Sigmoid colon (tissue), 7 donors: ENCODE measurements around the gene TROAP. TPM values are rescaled to one million over a fixed set of nuclear protein-coding genes. Genes with fewer than 3 reads are reported as not detected.
A peak's percentile ranks its signal among the peaks of the same experiment; 100 is the strongest.

ENCODE experiments used
- DNase-seq: peaks from one replicate; pipeline ENCODE4 v3.0.0-alpha.2; 2019
- H3K27ac ChIP-seq, 4 donors: fragments of 200-600 bp; sonication (generic); one replicate each; pipeline ENCODE4 v1.5.1; 2016 to 2019; ENCODE audit warnings: mild to moderate bottlenecking in 1 of 4
- H3K27me3 ChIP-seq, 3 donors: fragments of 200-600 bp; sonication (generic); one replicate each; pipeline ENCODE4 v1.5.1; 2019; ENCODE audit warnings: mild to moderate bottlenecking in 1 of 3
- H3K36me3 ChIP-seq, 4 donors: fragments of 200-600 bp; sonication (generic); one replicate each; pipeline ENCODE4 v1.5.1; 2016 to 2019
- H3K4me1 ChIP-seq, 4 donors: fragments of 200-600 bp; sonication (generic); one replicate each; pipeline ENCODE4 v1.5.1; 2017 to 2019
- H3K4me3 ChIP-seq, 4 donors: fragments of 200-600 bp; sonication (generic); one replicate each; pipeline ENCODE4 v1.5.1; 2017 to 2019; ENCODE audit warnings: mild to moderate bottlenecking in 2 of 4, moderate library complexity in 1 of 4
- H3K9me3 ChIP-seq, 4 donors: fragments of 200-600 bp in 3 of 4; sonication (generic) in 3 of 4; one replicate each; pipeline versions ENCODE4 v1.5.1 to v1.6.1; 2013 to 2019
- EP300 ChIP-seq, 4 donors: sonication (generic); formaldehyde crosslinking; IDR thresholded peaks; one replicate each; pipeline ENCODE4 v1.6.1; 2017; ENCODE audit warnings: antibody characterized with exemption in 4 of 4
- POLR2A ChIP-seq, 2 donors: fragments of 450-650 bp; IDR thresholded peaks; one replicate each; pipeline ENCODE4 v1.6.1; 2016; ENCODE audit warnings: antibody characterized with exemption in 2 of 2, mild to moderate bottlenecking in 2 of 2, moderate library complexity in 2 of 2
- POLR2AphosphoS5 ChIP-seq, 4 donors: sonication (generic); formaldehyde crosslinking; IDR thresholded peaks; one replicate each; pipeline ENCODE4 v1.6.1; 2017; ENCODE audit warnings: antibody characterized with exemption in 4 of 4
- WGBS, 2 donors: extraction: QIAGEN DNeasy Blood & Tissue Kit; methylation state at CpG; one replicate each; pipeline ENCODE4 v1.1.7; 2013; 5-methylcytosine and 5-hydroxymethylcytosine counted together
- intact Hi-C: fragments of 100-400 bp; cut with DNase I; formaldehyde crosslinking; loops from one replicate; pipeline ENCODE4 v1.15.1; 2023
- polyA plus RNA-seq, 3 donors: library from polyadenylated mRNA; stranded (reverse); fragments of 200-250 nt; gene quantifications; one replicate each; pipeline ENCODE4 v1.2.3, GENCODE V29; 2013
- total RNA-seq, 4 donors: library from RNA; depleted of rRNA; stranded (reverse); fragments of >200 nt; gene quantifications; one replicate each; pipeline ENCODE4 v1.1.0, GENCODE V29; 2016
- TF ChIP-seq, protein P1 (sequence below), 4 experiments: fragments of 450-650 bp in 3 of 4; fragments of 200-600 bp in 1 of 4; IDR thresholded peaks; one replicate each; pipeline ENCODE4 v1.5.1; 2016 to 2019; ENCODE audit warnings: antibody characterized with exemption in 4 of 4, mild to moderate bottlenecking in 3 of 4, moderate library complexity in 2 of 4
- donor health status: healthy with polysubstance abuse.
- donor health status: Bipolar disorder and iron deficiency.
- donor health status: healthy.

TROAP gene
- total and polyA plus RNA-seq, 7 donors, result 0.36 to 25.7 (median 4.9) TPM; not detected in 3

- 1 to 2% methylated on average over 52 of the region's 52 CpGs for WGBS, 2 donors
- DNase-seq, result peak; percentile 97
- Histone ChIP-seq H3K36me3 (no peaks in the 10 kb centered on the region), H3K27ac (peak within 1 kb of the TSS; percentile 98 to 99 (median 99)), H3K9me3 (no peaks in the 10 kb centered on the region), H3K4me1 (peaks cover 0 to 31% (median 20%) of the 10 kb centered on the region in 4 donors), H3K27me3 (no peaks in the 10 kb centered on the region), H3K4me3 (peak within 1 kb of the TSS; percentile 81 to 93 (median 86))
- intact Hi-C loops, result loop anchor here (5.0 kb wide), 2 partner anchors 125 to 215 kb away; no protein-coding TSS in a partner anchor
- TF ChIP-seq POLR2AphosphoS5 (IDR thresholded peaks at IDR 0.05) (no peak), EP300 (IDR thresholded peaks at IDR 0.05) (no peak), POLR2A (IDR thresholded peaks at IDR 0.05) (peak; percentile 43 to 61)
- TF ChIP-seq, protein P1, sequence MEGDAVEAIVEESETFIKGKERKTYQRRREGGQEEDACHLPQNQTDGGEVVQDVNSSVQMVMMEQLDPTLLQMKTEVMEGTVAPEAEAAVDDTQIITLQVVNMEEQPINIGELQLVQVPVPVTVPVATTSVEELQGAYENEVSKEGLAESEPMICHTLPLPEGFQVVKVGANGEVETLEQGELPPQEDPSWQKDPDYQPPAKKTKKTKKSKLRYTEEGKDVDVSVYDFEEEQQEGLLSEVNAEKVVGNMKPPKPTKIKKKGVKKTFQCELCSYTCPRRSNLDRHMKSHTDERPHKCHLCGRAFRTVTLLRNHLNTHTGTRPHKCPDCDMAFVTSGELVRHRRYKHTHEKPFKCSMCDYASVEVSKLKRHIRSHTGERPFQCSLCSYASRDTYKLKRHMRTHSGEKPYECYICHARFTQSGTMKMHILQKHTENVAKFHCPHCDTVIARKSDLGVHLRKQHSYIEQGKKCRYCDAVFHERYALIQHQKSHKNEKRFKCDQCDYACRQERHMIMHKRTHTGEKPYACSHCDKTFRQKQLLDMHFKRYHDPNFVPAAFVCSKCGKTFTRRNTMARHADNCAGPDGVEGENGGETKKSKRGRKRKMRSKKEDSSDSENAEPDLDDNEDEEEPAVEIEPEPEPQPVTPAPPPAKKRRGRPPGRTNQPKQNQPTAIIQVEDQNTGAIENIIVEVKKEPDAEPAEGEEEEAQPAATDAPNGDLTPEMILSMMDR (IDR thresholded peaks at IDR 0.05), result no peak
Measured at GRCh38 chr12:49367381-49368239, 44.6 kb downstream of the TROAP start, which contains the start of gene SPATS2. SPATS2 (plus strand) TSS chr12:49367462; CDS start chr12:49461013, 93,551 bp downstream.

DNA sequence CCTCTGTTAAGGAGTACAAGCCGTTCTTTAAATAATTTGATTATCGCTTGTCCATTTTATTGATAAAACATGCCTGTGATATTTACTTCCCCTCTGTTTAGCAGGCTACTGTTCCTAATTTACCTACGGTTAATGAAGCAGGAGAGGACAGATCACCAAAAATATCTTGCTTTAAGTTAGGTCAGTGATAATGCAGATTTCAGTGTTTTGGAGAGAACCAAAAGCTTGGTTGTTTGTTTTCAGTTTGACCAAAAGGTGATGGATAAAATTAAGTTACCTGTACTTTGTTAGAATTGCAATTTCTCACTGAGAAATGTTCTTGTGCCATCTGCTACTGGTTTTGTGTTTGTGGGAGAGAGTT, 45.2 kb downstream of the TROAP start:
- intact Hi-C loops, result loop anchor here (5.0 kb wide), 2 partner anchors 124 to 214 kb away; no protein-coding TSS in a partner anchor
- TF ChIP-seq POLR2A (IDR thresholded peaks at IDR 0.05) (no peak), EP300 (IDR thresholded peaks at IDR 0.05) (no peak), POLR2AphosphoS5 (IDR thresholded peaks at IDR 0.05) (no peak)
- TF ChIP-seq, protein P1 (IDR thresholded peaks at IDR 0.05), result no peak
- H3K4me1 ChIP-seq, result peaks cover 0 to 31% (median 20%) of the 10 kb centered on the region in 4 donors
- H3K9me3 ChIP-seq, result no peaks in the 10 kb centered on the region
- no peaks in the 10 kb centered on the region for H3K36me3 ChIP-seq
- WGBS, 2 donors, result 17 to 39% methylated on average over 3 of the region's 3 CpGs
- H3K4me3 ChIP-seq, result peak overlapping the region; percentile 81 to 93 (median 86)
- no peaks in the 10 kb centered on the region for H3K27me3 ChIP-seq
- no peak for DNase-seq
- H3K27ac ChIP-seq, result peak overlapping the region; percentile 98 to 99 (median 99)

DNA sequence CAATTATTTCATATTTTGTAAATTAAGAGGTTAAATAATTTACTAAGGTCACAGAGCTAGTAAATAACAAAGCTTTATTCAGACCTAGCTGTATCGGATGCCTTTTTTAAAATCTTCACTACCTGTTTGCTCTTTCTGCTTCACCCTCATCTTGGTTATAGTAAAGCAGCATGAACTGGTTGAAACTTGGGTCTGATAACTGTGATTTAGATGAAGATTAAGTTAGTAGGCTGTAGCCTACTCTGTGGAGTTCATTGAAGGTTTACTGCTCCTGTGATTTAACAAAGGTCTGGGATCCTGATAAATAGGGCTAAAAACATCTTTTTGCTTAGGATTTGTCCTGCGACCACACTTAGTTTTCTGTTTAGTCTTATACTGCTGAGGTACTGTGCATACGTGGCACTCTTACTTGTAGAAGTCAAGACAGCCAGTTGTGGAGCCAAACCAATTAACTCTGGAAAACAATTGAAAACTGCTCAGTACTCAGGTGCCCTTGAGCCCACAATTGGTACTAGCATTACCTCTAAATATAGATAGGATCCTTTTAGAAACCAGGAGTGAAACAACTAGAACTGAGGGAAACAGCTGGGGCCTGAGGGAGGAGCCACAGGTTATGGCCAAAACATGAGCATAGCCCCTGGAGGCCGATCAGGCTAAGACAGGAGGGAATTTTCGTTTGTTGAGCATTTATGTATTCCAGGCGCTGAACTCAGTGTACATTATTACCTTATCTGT, 46.5 kb downstream of the TROAP start:
- 47 to 53% methylated on average over 6 of the region's 6 CpGs for WGBS, 2 donors
- intact Hi-C loops, result loop anchor here (5.0 kb wide), 2 partner anchors 123 to 213 kb away; no protein-coding TSS in a partner anchor
- peaks cover 0 to 31% (median 20%) of the 10 kb centered on the region in 4 donors for H3K4me1 ChIP-seq
- no peaks in the 10 kb centered on the region for H3K27me3 ChIP-seq
- H3K9me3 ChIP-seq, result no peaks in the 10 kb centered on the region
- no peak for DNase-seq
- H3K27ac ChIP-seq, result peak overlapping the region in 3 of 4 donors; percentile 27 to 99 (median 50)
- H3K36me3 ChIP-seq, result no peaks in the 10 kb centered on the region
- H3K4me3 ChIP-seq, result no peak overlapping the region
- TF ChIP-seq POLR2A (IDR thresholded peaks at IDR 0.05) (no peak), EP300 (IDR thresholded peaks at IDR 0.05) (no peak), POLR2AphosphoS5 (IDR thresholded peaks at IDR 0.05) (no peak)
- TF ChIP-seq, protein P1 (IDR thresholded peaks at IDR 0.05), result peak in 3 of 4 experiments; percentile 23 to 40 (median 29)

- no peak overlapping the region for H3K27ac ChIP-seq
- 93 to 95% methylated on average over 6 of the region's 6 CpGs for whole genome bisulfite sequencing, 2 donors
Measured at GRCh38 chr12:49370539-49370938, 47.5 kb downstream of the TROAP start.

More at GRCh38 chr12:49370539-49370938, 47.5 kb downstream of the TROAP start:
- intact Hi-C loops, result no loop called here
- no peak overlapping the region for H3K4me3 ChIP-seq
- peaks cover 0 to 31% (median 20%) of the 10 kb centered on the region in 4 donors for H3K4me1 ChIP-seq
- no peak for TF ChIP-seq POLR2A (IDR thresholded peaks at IDR 0.05)
- TF ChIP-seq, protein P1 (IDR thresholded peaks at IDR 0.05), result no peak
- TF ChIP-seq POLR2AphosphoS5 (IDR thresholded peaks at IDR 0.05), result no peak
- TF ChIP-seq EP300 (IDR thresholded peaks at IDR 0.05), result no peak
- no peaks in the 10 kb centered on the region for H3K36me3 ChIP-seq
- H3K27me3 ChIP-seq, result no peaks in the 10 kb centered on the region
- no peaks in the 10 kb centered on the region for H3K9me3 ChIP-seq
- no peak for DNase-seq
